ENCODE results near the gene IQSEC1.

- TF ChIP-seq POLR2AphosphoS5 (IDR thresholded peaks at IDR 0.05; ENCODE audit: low read depth, low read length) = no peak
- no peak for TF ChIP-seq POLR2A (IDR thresholded peaks at IDR 0.05; ENCODE audit: low read depth, low read length)
- TF ChIP-seq TAF1 (IDR thresholded peaks at IDR 0.05; ENCODE audit: low read depth, low read length) = no peak
- TF ChIP-seq SPI1 (IDR thresholded peaks at IDR 0.05; ENCODE audit: low read depth, low read length) = no peak
- TF ChIP-seq PAX5 (IDR thresholded peaks at IDR 0.05; ENCODE audit: insufficient read depth, low read length, severe bottlenecking) = no peak
- TF ChIP-seq POU2F2 (IDR thresholded peaks at IDR 0.05; ENCODE audit: low read depth, low read length) = no peak
These were observed 32.7 kb downstream of the IQSEC1 start for GRCh38 chr3:13040361-13041074.
